ENCODE data around the gene LYSMD4.

The LYSMD4 gene

DNA sequence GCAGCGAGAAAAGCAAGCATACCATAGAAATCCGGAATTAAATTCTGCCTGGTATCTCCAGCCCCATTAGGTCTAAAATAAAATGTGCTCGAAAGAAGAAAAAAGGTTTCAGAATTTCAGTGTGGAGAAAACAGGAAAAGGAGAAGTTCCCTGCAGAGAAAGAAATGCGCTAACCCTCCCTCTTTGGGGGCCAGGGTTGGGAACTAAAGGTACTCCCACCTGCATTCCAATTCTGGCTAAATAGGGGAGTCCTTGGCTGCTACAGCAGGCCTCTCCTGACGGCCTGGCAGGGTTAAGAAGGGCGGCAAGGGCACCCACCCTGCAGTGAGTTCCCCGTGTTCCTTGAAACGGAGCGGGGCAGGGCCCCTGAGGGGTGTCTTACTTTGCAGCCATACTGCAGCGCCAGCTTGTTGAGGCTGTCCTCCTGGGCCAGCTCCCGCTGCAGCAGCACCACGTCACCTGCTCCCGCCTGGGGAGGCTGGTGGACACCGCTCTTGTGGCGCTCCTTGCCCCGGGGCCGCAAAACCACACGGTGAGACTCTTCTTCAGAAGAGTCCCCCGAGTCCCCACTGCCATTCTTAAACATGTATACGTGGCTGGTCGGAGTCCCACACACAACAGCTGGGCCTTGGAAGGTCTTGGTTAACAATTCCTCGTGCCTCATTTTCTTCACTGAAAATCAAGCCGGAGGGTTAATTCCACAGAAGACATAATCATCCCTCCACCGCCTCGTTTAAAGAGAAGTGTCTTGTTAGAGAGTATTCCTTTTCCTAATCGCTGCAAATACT is 1.7 kb downstream of the LYSMD4 start:
- no peak for DNase-seq

GRCh38 chr15:99729920-99730319 is 3.3 kb downstream of the LYSMD4 start:
- peak in 2 of 3 experiments; percentile 6 to 41 for DNase-seq

DNA sequence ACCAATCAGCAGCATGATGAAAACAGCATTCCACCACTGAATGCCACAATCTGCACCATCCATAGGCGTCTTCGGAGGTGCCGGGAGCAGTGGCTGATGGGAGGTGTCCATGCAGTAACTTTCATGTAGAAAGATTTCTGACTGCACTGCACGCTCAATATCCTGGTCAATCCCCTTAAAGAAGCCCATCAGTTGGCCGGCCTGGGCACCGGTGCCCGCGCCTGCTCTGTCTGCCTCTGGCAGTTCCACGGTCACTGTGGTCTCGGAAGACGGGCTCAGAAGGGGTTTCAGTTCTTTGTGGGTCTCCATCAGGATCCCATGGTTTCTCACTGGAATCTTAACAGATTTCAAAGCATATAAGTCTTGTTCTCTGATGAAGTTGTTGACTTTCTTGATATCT is 3.9 kb downstream of the LYSMD4 start:
- DNase-seq: no peak

GRCh38 chr15:99728916-99729315 is 4.3 kb downstream of the LYSMD4 start:
- DNase-seq: no peak

DNA sequence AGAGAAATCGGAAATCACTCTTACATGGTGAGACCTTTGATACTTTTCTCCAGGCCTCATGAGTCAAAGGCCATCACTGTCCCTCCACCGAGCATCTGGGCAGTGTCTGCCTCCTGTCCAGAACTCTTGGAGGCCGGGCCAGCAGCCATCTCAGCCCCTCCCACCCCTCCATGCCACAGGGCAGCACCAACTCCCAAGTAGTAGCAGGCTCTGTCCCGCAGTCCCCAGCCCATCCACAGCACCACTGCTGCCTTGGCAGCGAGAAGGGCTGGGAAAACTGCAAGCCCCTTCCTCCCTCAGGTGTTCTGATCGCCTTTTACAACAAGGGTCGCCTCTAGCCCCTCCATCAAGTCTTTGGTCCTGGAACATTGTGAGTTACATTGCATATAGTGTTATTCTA is 5.5 kb downstream of the LYSMD4 start:
- no peak for DNase-seq

- no peak for DNase-seq
Measured at GRCh38 chr15:99727330-99727729, 5.9 kb downstream of the LYSMD4 start.

DNA sequence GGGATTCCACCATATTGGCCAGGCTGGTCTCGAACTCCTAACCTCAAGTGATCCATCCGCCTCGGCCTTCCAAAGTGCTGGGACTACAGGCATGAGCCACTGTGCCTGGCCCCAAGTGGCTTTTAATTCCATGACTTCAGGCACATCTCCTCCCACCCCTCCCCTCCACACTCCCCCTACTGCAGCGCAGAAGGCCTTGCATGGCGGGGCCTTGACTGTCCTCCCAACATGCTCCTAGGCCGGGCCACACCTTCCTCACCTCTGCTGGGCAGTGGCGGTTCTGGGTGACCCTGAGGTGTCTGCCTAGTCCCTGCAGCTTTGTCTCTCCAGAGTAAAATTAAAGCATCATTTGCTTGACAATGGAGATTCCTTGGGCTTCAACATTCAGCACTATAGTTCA is 6.9 kb downstream of the LYSMD4 start:
- no peak for DNase-seq

GRCh38 chr15:99722406-99722805 is 10.8 kb downstream of the LYSMD4 start:
- no peak for DNase-seq

DNA sequence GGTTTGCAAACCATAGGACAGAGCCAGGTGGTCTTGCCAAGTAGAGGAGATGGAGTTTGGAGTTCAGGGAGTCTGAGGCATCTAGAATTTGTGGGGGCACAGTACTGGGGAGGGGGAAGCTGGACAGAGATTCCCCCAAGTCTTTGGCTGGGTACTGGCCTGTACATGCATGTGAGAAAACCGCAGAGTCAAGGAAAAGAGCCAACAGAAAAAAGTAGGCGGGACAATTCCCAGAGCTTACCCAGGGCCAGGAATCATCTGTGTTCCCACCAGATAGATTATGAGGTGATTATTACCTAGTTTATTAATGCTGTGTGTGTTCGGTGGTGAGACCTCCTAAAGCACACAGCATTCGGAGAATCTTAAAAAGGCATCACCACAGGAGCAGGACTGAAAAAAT is 11.3 kb downstream of the LYSMD4 start:
- DNase-seq: no peak

DNA sequence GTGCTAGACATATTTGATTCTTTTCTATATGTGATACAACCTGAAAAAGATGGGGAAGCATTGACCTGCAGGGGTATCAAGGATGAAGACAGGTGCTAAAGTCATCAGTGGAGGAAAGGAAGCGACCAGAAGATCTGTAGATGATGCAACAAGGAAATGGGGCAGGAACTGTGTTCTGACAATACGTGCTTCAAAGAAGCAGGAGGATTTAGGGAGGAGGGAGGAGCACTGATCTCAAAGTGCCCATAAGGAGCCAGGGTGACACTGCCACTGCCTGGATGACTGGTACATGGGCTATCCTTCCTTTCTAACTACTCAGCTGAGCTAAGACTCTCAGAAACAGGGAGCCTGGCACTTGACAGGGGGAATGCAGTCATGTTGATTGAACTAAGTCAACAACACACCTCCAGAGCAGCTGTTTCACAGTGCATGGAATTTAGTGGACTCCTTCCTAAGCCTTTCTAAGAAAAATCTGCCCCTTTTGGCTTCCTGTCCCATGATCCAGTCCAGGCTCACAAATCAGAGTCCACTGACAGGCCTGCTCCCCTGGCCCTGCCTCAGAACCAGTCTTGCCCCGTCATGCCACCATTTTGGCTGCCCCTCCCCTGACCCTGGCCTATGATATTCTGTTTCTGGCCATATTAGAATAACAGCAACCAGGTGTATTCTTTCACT is 12.0 kb downstream of the LYSMD4 start:
- DNase-seq: peak in 1 of 3 experiments; percentile 22

- no peak for DNase-seq
Measured at GRCh38 chr15:99720533-99720932, 12.7 kb downstream of the LYSMD4 start.

- peak in 1 of 3 experiments; percentile 67 for DNase-seq
Measured at GRCh38 chr15:99719096-99719541, 14.1 kb downstream of the LYSMD4 start.

DNA sequence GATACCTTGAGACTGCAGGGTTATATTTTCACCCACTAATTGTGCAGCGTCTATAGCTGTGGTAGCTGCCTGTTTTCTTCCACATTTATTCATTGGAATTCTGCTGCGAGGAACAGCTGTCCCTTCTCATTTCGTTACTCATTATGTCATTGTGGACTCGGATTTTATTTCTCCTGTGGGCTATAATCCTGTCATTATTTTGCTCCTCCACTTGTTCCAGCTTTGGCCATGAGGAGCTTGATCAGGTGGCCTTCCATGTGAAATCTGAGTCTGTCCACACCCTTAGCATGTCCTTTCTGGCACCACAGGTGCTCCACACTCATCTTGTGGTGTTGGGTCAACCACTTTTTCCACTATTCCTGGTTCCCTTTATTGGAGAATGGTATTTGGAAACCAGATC is 14.8 kb downstream of the LYSMD4 start:
- peak in 2 of 3 experiments; percentile 21 to 47 for DNase-seq

GRCh38 chr15:99717161-99718009 is 15.9 kb downstream of the LYSMD4 start:
- peak in 2 of 3 experiments; percentile 55 to 71 for DNase-seq

DNA sequence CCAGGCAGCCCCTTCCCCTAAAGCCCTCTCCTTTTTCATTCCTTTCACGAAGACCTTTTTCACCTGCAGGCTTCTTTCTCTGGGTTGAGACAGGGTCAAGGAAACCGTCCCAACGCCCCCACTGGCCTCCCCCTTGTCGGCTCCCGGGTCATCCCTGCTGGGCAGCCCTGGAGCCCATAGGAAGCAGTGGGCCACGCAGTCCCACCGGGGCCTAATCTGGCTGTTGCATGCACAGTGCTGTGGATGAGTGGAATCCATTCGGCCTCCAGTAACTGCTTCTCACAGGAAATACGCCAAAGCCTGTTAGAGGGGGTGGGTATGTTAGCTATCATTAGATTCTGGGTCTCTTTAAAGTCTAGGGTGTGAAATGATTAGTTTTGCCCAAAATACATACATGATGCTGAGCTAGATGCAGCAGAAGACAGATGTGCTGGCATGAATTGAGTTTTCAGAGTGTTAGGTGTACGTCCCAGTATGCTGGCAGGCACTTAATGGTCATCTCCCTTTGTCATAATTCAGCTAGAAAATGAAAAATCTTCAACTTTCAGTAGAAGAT is 16.6 kb downstream of the LYSMD4 start:
- no peak for DNase-seq

DNA sequence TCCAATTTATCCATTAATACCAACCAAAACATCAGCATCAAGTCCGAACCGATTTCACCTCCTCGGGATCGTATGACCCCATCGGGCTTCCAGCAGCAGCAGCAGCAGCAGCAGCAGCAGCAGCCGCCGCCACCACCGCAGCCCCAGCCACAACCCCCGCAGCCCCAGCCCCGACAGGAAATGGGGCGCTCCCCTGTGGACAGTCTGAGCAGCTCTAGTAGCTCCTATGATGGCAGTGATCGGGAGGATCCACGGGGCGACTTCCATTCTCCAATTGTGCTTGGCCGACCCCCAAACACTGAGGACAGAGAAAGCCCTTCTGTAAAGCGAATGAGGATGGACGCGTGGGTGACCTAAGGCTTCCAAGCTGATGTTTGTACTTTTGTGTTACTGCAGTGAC is 20.8 kb downstream of the LYSMD4 start:
- DNase-seq: no peak

GRCh38 chr15:99711625-99712024 is 21.6 kb downstream of the LYSMD4 start:
- no peak for DNase-seq

DNA sequence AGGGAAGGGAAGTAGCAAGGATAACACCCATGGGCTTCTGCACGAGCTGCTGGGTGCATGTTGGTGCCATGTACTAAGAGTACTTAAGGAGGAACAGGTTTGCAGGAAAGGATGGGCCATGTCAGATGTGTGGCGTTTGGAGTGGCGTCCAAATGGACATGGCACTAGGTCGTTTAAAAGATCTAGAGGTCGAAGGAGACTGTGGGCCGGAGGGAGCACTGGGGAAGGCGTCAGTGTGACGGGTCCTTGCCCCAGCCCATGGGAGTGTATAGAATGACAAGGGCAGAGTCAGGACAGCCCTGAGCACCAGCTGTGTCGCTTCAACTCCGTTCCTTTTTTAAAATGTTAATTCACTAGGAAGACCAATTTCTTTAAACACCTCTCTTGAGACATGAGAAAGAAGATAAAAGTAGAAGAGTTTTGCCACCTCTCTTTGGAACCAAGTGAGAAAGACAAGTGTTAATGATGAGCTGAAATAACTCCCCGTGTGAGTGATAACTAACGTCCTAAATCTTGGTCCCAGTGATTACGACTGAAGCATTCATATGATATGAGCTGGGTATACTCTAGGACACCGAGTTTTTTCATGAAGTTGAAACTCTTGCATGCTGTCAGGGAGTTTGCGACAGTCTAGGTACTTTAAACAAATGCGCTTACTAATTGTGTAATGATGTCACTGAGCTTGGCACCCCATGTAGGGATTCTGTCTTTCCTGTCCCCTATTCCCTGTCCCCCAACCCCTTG is 23.8 kb downstream of the LYSMD4 start:
- no peak for DNase-seq

- DNase-seq: no peak
Measured at GRCh38 chr15:99708563-99708962, 24.7 kb downstream of the LYSMD4 start.

GRCh38 chr15:99707473-99708270 is 25.6 kb downstream of the LYSMD4 start:
- DNase-seq: no peak

GRCh38 chr15:99706557-99707303 is 26.5 kb downstream of the LYSMD4 start:
- DNase-seq: no peak
